NCI-H748 treated with DMSO at 0.1 percent for 48 hours (cell line): Measurements from ENCODE around the gene IL18R1.

Experiments used
- DNase-seq: peaks from one replicate; lab custom pipeline; 2025; lab: John Stamatoyannopoulos, UW

The IL18R1 gene

GRCh38 chr2:102391565-102391964 is 36.0 kb downstream of the IL18R1 start:
- no peak for DNase-seq

- DNase-seq = no peak
These were observed 36.5 kb downstream of the IL18R1 start for GRCh38 chr2:102392096-102392495.

- no peak for DNase-seq
These were observed 37.3 kb downstream of the IL18R1 start for GRCh38 chr2:102392942-102393341.

- no peak for DNase-seq
These were observed 40.4 kb downstream of the IL18R1 start for GRCh38 chr2:102396012-102396411.

- DNase-seq = no peak
These were observed 41.6 kb downstream of the IL18R1 start for GRCh38 chr2:102397209-102397608.

GRCh38 chr2:102399499-102400141 is 44.0 kb downstream of the IL18R1 start:
- no peak for DNase-seq

- no peak for DNase-seq
These were observed 45.9 kb downstream of the IL18R1 start for GRCh38 chr2:102401456-102401855.

- DNase-seq = no peak
These were observed 46.3 kb downstream of the IL18R1 start for GRCh38 chr2:102401865-102402264.

- no peak for DNase-seq
These were observed 55.4 kb downstream of the IL18R1 start for GRCh38 chr2:102410952-102411351.

- no peak for DNase-seq
These were observed 56.6 kb downstream of the IL18R1 start for GRCh38 chr2:102412199-102412598.

GRCh38 chr2:102417946-102418345 is 62.4 kb downstream of the IL18R1 start:
- no peak for DNase-seq

- no peak for DNase-seq
These were observed 62.9 kb downstream of the IL18R1 start for GRCh38 chr2:102418421-102418961.

GRCh38 chr2:102420290-102420689 is 64.7 kb downstream of the IL18R1 start:
- no peak for DNase-seq

GRCh38 chr2:102421890-102422759 is 66.5 kb downstream of the IL18R1 start:
- no peak for DNase-seq

GRCh38 chr2:102422910-102423309 is 67.3 kb downstream of the IL18R1 start, which contains the start of gene IL18RAP:
TSS of gene IL18RAP (plus strand) at chr2:102423160. CDS start at chr2:102423278, 118 bp downstream.
- DNase-seq = no peak

- DNase-seq = no peak
These were observed 67.8 kb downstream of the IL18R1 start for GRCh38 chr2:102423368-102423767.

- no peak for DNase-seq
These were observed 69.2 kb downstream of the IL18R1 start for GRCh38 chr2:102424754-102425153.

GRCh38 chr2:102425441-102426132 is 70.0 kb downstream of the IL18R1 start:
- no peak for DNase-seq

- DNase-seq = no peak
These were observed 71.7 kb downstream of the IL18R1 start for GRCh38 chr2:102427249-102427648.

GRCh38 chr2:102428573-102428972 is 73.0 kb downstream of the IL18R1 start:
- DNase-seq = no peak

GRCh38 chr2:102432386-102432785 is 76.8 kb downstream of the IL18R1 start:
- DNase-seq = no peak

- DNase-seq = no peak
These were observed 78.5 kb downstream of the IL18R1 start for GRCh38 chr2:102433973-102434654.
